AG04450 (cell line): ENCODE results near the gene ZBTB20. TPM values are rescaled to one million over a fixed set of nuclear protein-coding genes. Genes with fewer than 3 reads are reported as not detected.

Experiments
- CTCF ChIA-PET: fragments of 300-600, 350-600 bp; formaldehyde crosslinking; extraction: SDS; loops from one replicate; lab custom pipeline; 2022; ENCODE audit warnings: antibody characterized with exemption, inconsistent platforms; lab: Charles Lee
- POLR2A ChIA-PET: fragments of 350-600 bp; formaldehyde crosslinking; extraction: SDS; loops from one replicate; lab custom pipeline; 2021; ENCODE audit warnings: antibody characterized with exemption, inconsistent platforms; lab: Yijun Ruan, JAX
- DNase-seq: peaks from one replicate; pipeline ENCODE4 v3.0.0-alpha.2; 2011; ENCODE audit warnings: low read depth, low spot score
- H3K27ac ChIP-seq: one replicate; pipeline ENCODE4 v1.5.1; 2012; ENCODE audit warnings: low read depth, low read length, control low read depth
- H3K27me3 ChIP-seq: one replicate; pipeline ENCODE4 v1.6.0; 2012; ENCODE audit warnings: low read length; ENCODE audit not compliant: control insufficient read depth, insufficient read depth
- H3K4me3 ChIP-seq: 2 replicates; pipeline ENCODE4 v1.5.1; 2011; ENCODE audit warnings: mild to moderate bottlenecking, low read depth, low read length, control low read depth
- H3K9me3 ChIP-seq: 2 replicates; pipeline ENCODE4 v1.5.1; 2012; ENCODE audit warnings: low read length; ENCODE audit not compliant: control insufficient read depth, insufficient read depth
- CTCF ChIP-seq: IDR thresholded peaks from 2 replicates; pipeline ENCODE4 v1.5.1; 2011; ENCODE audit warnings: low read depth, low read length, control low read depth, inconsistent platforms
- polyA plus RNA-seq: library from polyadenylated mRNA; depleted of rRNA; stranded (reverse); fragments of >200 nt; gene quantifications from 2 replicates; pipeline ENCODE4 v1.2.3, GENCODE V29; 2011

The ZBTB20 gene
- polyA plus RNA-seq, 1 experiment: 3.0 TPM

- ChIA-PET CTCF (no interaction called here), POLR2A (no interaction called here)
- Histone ChIP-seq H3K27ac (no peak overlapping the region), H3K9me3 (no peaks in the 10 kb centered on the region), H3K27me3 (no peaks in the 10 kb centered on the region), H3K4me3 (no peak overlapping the region)
- TF ChIP-seq CTCF: no peak
- DNase-seq: no peak
These were observed 273.5 kb downstream of the ZBTB20 start for GRCh38 chr3:114873591-114873990.

- Histone ChIP-seq H3K4me3 (no peak overlapping the region), H3K27ac (no peak overlapping the region), H3K27me3 (no peaks in the 10 kb centered on the region), H3K9me3 (no peaks in the 10 kb centered on the region)
- ChIA-PET POLR2A (no interaction called here), CTCF (no interaction called here)
- no peak for TF ChIP-seq CTCF
- no peak for DNase-seq
These were observed 274.5 kb downstream of the ZBTB20 start for GRCh38 chr3:114872588-114872987.

GRCh38 chr3:114872050-114872449 lies 275.0 kb downstream of the ZBTB20 start:
- Histone ChIP-seq H3K9me3 (no peaks in the 10 kb centered on the region), H3K27ac (no peak overlapping the region), H3K4me3 (no peak overlapping the region), H3K27me3 (no peaks in the 10 kb centered on the region)
- no peak for DNase-seq
- ChIA-PET POLR2A (no interaction called here), CTCF (no interaction called here)
- TF ChIP-seq CTCF: no peak

- no peak for DNase-seq
- H3K27ac ChIP-seq: no peak overlapping the region
- CTCF ChIA-PET: no interaction called here
- H3K4me3 ChIP-seq: no peak overlapping the region
- POLR2A ChIA-PET: no interaction called here
- TF ChIP-seq CTCF: no peak
- no peaks in the 10 kb centered on the region for H3K9me3 ChIP-seq
- H3K27me3 ChIP-seq: no peaks in the 10 kb centered on the region
These were observed 279.1 kb downstream of the ZBTB20 start for GRCh38 chr3:114867835-114868503.

GRCh38 chr3:114867359-114867758 lies 279.7 kb downstream of the ZBTB20 start:
- no peak overlapping the region for H3K27ac ChIP-seq
- ChIA-PET POLR2A (no interaction called here), CTCF (no interaction called here)
- H3K4me3 ChIP-seq: no peak overlapping the region
- no peak for TF ChIP-seq CTCF
- H3K27me3 ChIP-seq: no peaks in the 10 kb centered on the region
- H3K9me3 ChIP-seq: no peaks in the 10 kb centered on the region
- DNase-seq: no peak
